Measurements from ENCODE around the gene STIM2. TPM values are rescaled to one million over a fixed set of nuclear protein-coding genes. Genes with fewer than 3 reads are reported as not detected.
"Not testable (repeated sequence)": the region's sequence is repeated elsewhere in the genome, so short reads cannot be mapped to it uniquely, and the experiment has no call there.

The STIM2 gene
- total and polyA plus RNA-seq, 2 of the 4 experiments (the other 2 are of a cell fraction) = 16.1 to 27.6 TPM

GRCh38 chr4:27027428-27027827 is 166.8 kb downstream of the STIM2 start:
- Histone ChIP-seq H3K9me1 (ENCODE audit: insufficient read depth, low read length) (no peaks in the 10 kb centered on the region), H2BK120ac (ENCODE audit: low read depth, low read length) (no peak overlapping the region), H4K20me1 (ENCODE audit: insufficient read depth, low read length) (no peaks in the 10 kb centered on the region), H2BK15ac (ENCODE audit: low read depth, low read length) (no peak overlapping the region), H3K4me2 (ENCODE audit: low read depth, low read length) (no peak overlapping the region), H3K27me3 (ENCODE audit: control insufficient read depth, insufficient read depth, low read length) (peaks cover 6% of the 10 kb centered on the region), H3K14ac (replicated peaks; ENCODE audit: low read depth, low read length) (no peak overlapping the region), H4K5ac (ENCODE audit: low read depth, low read length) (no peak overlapping the region), H3K79me1 (ENCODE audit: low read depth in 1 of 2, low read length in 2 of 2) (no peaks in the 10 kb centered on the region), H3K4me1 (ENCODE audit: control insufficient read depth, insufficient read depth, low read length) (no peaks in the 10 kb centered on the region), H2BK20ac (ENCODE audit: low read depth, low read length) (no peak overlapping the region), H2AK9ac (replicated peaks; ENCODE audit: low read depth, low read length, poor library complexity) (no peak overlapping the region), H2AK5ac (ENCODE audit: low read depth, low read length) (no peak overlapping the region), H2AFZ (replicated peaks; ENCODE audit: low read length, poor library complexity) (no peak overlapping the region), H3K9ac (ENCODE audit: low read depth, low read length) (no peak overlapping the region), H4K8ac (ENCODE audit: low read depth in 2 of 2, low read length in 2 of 2) (no peak overlapping the region), H4K91ac (ENCODE audit: insufficient read depth, low read depth, low read length) (no peak overlapping the region), H3K4ac (ENCODE audit: low read depth, low read length) (no peak overlapping the region), H3K56ac (ENCODE audit: extremely low read depth, insufficient read depth, low read length) (no peak overlapping the region), H3K4me3 (ENCODE audit: insufficient read depth, low read depth, low read length) (no peak overlapping the region), H3K27ac (ENCODE audit: insufficient read depth, low read length) (no peak overlapping the region), H3K9me3 (ENCODE audit: control insufficient read depth, insufficient read depth, low read length) (no peaks in the 10 kb centered on the region), H3K36me3 (ENCODE audit: control insufficient read depth, insufficient read depth, low read length) (peaks cover 7% of the 10 kb centered on the region), H2BK5ac (ENCODE audit: low read depth, low read length, poor library complexity, severe bottlenecking) (no peak overlapping the region), H3K23ac (ENCODE audit: low read depth, low read length) (no peak overlapping the region), H3K18ac (ENCODE audit: low read depth, low read length) (no peak overlapping the region)
- dilution Hi-C loops (cut with HindIII; ENCODE audit: low sequenced_read_pairs, unreplicated experiment) = no loop called here
- no peak for ATAC-seq (ENCODE audit: low read depth)
- in situ Hi-C loops (cut with MboI; ENCODE audit: low sequenced_read_pairs) = no loop called here
- DNase-seq = no peak
- no CpG with 5 or more reads among the region's 2 CpGs for WGBS, 2 experiments (ENCODE audit: extremely low coverage in 2 of 2, insufficient read length in 1 of 2)
- CTCF ChIA-PET = no interaction called here
- no TSS peak for BruUV-seq (replicated peaks)
- TF ChIP-seq POLR2A (IDR thresholded peaks at IDR 0.05; ENCODE audit: low read depth, low read length) = no peak
- TF ChIP-seq NFE2L2 (IDR thresholded peaks at IDR 0.05; ENCODE audit: low read depth, low read length) = no peak
- TF ChIP-seq, protein P1, sequence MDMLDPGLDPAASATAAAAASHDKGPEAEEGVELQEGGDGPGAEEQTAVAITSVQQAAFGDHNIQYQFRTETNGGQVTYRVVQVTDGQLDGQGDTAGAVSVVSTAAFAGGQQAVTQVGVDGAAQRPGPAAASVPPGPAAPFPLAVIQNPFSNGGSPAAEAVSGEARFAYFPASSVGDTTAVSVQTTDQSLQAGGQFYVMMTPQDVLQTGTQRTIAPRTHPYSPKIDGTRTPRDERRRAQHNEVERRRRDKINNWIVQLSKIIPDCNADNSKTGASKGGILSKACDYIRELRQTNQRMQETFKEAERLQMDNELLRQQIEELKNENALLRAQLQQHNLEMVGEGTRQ (IDR thresholded peaks at IDR 0.05; ENCODE audit: low read depth, low read length) = no peak
- intact Hi-C loops (cut with micrococcal nuclease) = no loop called here
- POLR2A ChIA-PET (ENCODE audit: unreplicated experiment) = no interaction called here

GRCh38 chr4:27035127-27035526 is 174.5 kb downstream of the STIM2 start:
- H2BK120ac ChIP-seq (ENCODE audit: low read depth, low read length); H3K27me3 ChIP-seq (ENCODE audit: control insufficient read depth, insufficient read depth, low read length); H2BK20ac ChIP-seq (ENCODE audit: low read depth, low read length); H2AFZ ChIP-seq (replicated peaks; ENCODE audit: low read length, poor library complexity); POLR2A ChIA-PET (ENCODE audit: unreplicated experiment); H4K20me1 ChIP-seq (ENCODE audit: insufficient read depth, low read length); H3K4ac ChIP-seq (ENCODE audit: low read depth, low read length); H3K14ac ChIP-seq (replicated peaks; ENCODE audit: low read depth, low read length); H3K4me3 ChIP-seq (ENCODE audit: insufficient read depth, low read depth, low read length); H2BK5ac ChIP-seq (ENCODE audit: low read depth, low read length, poor library complexity, severe bottlenecking); H3K56ac ChIP-seq (ENCODE audit: extremely low read depth, insufficient read depth, low read length); CTCF ChIA-PET; H3K27ac ChIP-seq (ENCODE audit: insufficient read depth, low read length); H3K4me1 ChIP-seq (ENCODE audit: control insufficient read depth, insufficient read depth, low read length); in situ Hi-C loops (cut with MboI; ENCODE audit: low sequenced_read_pairs); dilution Hi-C loops (cut with HindIII; ENCODE audit: low sequenced_read_pairs, unreplicated experiment); H3K9me3 ChIP-seq (ENCODE audit: control insufficient read depth, insufficient read depth, low read length); intact Hi-C loops (cut with micrococcal nuclease); H4K5ac ChIP-seq (ENCODE audit: low read depth, low read length); H3K36me3 ChIP-seq (ENCODE audit: control insufficient read depth, insufficient read depth, low read length); BruUV-seq (replicated peaks); H3K23ac ChIP-seq (ENCODE audit: low read depth, low read length); H3K79me1 ChIP-seq (ENCODE audit: low read depth in 1 of 2, low read length in 2 of 2); H3K18ac ChIP-seq (ENCODE audit: low read depth, low read length); H2AK9ac ChIP-seq (replicated peaks; ENCODE audit: low read depth, low read length, poor library complexity); H2AK5ac ChIP-seq (ENCODE audit: low read depth, low read length); H3K9me1 ChIP-seq (ENCODE audit: insufficient read depth, low read length); H4K91ac ChIP-seq (ENCODE audit: insufficient read depth, low read depth, low read length); DNase-seq; H2BK15ac ChIP-seq (ENCODE audit: low read depth, low read length); H4K8ac ChIP-seq (ENCODE audit: low read depth in 2 of 2, low read length in 2 of 2); H3K9ac ChIP-seq (ENCODE audit: low read depth, low read length); H3K4me2 ChIP-seq (ENCODE audit: low read depth, low read length); ATAC-seq (ENCODE audit: low read depth): not testable (repeated sequence)
- 90% methylated on average over 2 of the region's 3 CpGs; no CpG with 5 or more reads in 1 of the 2 experiments for WGBS, 2 experiments (ENCODE audit: extremely low coverage in 2 of 2, insufficient read length in 1 of 2)
